Large intestine (tissue), 3 donors: Measurements from ENCODE around the gene NCS1. TPM values are rescaled to one million over a fixed set of nuclear protein-coding genes. Genes with fewer than 3 reads are reported as not detected.

Experiments
- DNase-seq, 2 donors: peaks; one replicate each; pipeline versions ENCODE4 v3.0.0 to v3.0.0-alpha.2; 2013
- H3K27ac ChIP-seq: one replicate; pipeline ENCODE4 v1.5.1; 2013; ENCODE audit warnings: low read length
- H3K27me3 ChIP-seq: 2 replicates; pipeline ENCODE4 v1.6.1; 2013; ENCODE audit warnings: low read length; ENCODE audit not compliant: control insufficient read depth, insufficient read depth
- H3K36me3 ChIP-seq: 2 replicates; pipeline ENCODE4 v1.6.1; 2013; ENCODE audit warnings: low read length; ENCODE audit not compliant: control insufficient read depth, insufficient read depth
- H3K4me1 ChIP-seq: one replicate; pipeline ENCODE4 v1.6.1; 2013; ENCODE audit warnings: low read length; ENCODE audit not compliant: control insufficient read depth, insufficient read depth
- H3K4me3 ChIP-seq: one replicate; pipeline ENCODE4 v1.5.1; 2013; ENCODE audit warnings: low read length
- H3K9me3 ChIP-seq: one replicate; pipeline ENCODE4 v1.6.1; 2013; ENCODE audit warnings: mild to moderate bottlenecking, low read depth, low read length, moderate library complexity; ENCODE audit not compliant: control insufficient read depth
- WGBS: methylation state at CpG from one replicate; pipeline ENCODE4 v1.1.5; 2013; ENCODE audit warnings: low lambda C conversion rate; ENCODE audit not compliant: insufficient coverage; 5-methylcytosine and 5-hydroxymethylcytosine counted together
- polyA plus RNA-seq: library from polyadenylated mRNA; unstranded; fragments of 120-200 nt; gene quantifications from one replicate; pipeline ENCODE4 v1.2.1, GENCODE V29; 2013

The NCS1 gene
- polyA plus RNA-seq, 1 donor = 14.7 TPM

DNA sequence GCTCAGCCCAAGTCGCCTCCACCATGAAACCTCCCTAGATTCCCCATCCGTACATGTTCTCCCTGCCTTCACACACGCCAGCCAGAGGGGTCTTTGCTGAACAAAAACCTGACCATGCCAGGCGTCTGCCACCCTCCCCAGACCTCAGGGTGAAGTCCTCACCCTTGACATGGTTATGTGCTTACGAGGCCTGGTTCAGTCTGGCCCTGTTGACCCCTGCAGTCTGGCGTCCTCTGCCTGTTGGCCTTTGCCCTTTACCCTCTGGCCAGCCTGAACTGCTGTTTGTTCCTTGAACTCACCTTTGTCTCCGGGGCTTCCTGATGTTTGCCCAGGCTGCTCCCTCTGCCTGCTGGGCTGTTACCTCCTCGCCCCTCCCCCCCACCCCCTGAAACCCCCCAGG, 29.8 kb downstream of the NCS1 start:
- H3K27ac ChIP-seq = no peak overlapping the region
- peaks cover 2% of the 10 kb centered on the region for H3K4me1 ChIP-seq
- no peak for DNase-seq
- H3K36me3 ChIP-seq = no peaks in the 10 kb centered on the region
- WGBS = no CpG with 5 or more reads among the region's 8 CpGs
- no peaks in the 10 kb centered on the region for H3K27me3 ChIP-seq
- no peaks in the 10 kb centered on the region for H3K9me3 ChIP-seq
- no peak overlapping the region for H3K4me3 ChIP-seq

DNA sequence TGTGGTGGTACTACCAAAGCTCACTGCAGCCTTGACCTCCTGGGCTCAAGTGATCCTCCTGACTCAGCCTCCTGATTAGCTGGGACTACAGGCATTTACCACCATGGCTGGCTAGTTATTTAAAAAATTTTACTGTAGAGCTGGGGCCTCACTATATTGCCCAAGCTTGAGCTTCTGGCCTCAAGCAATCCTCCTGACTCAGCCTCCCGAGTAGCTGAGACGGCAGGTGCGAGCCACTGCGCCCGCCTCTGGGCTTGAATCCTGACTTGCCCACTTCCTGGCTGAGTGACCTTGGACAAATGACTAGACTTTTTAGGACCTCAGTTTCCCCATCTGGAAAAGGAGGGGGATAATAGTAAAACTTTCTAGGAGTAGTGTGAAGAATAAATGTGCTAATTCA, 32.1 kb downstream of the NCS1 start:
- WGBS = 100% methylated on average over 2 of the region's 5 CpGs
- Histone ChIP-seq H3K27ac (no peak overlapping the region), H3K9me3 (no peaks in the 10 kb centered on the region)

DNA sequence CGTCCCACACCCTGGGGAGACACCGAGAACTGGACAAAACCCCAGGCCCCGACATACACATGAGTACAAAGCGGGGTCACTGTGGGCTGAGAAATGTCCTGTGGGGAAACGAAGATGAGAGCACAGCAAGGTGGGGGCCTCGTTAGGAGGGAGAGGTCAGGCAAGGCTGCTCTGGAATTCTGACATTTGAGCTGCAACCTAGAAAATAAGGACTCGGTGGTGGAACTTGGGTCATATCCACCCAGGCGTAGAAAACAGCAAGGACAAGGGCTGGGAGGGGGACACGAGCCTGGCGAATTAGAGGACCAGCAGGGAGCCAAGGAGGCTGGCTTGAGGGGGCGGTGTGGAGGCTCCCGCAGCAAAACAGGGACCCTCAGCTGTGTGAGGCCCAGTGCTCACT, 32.8 kb downstream of the NCS1 start:
- no peak overlapping the region for H3K27ac ChIP-seq
- H3K27me3 ChIP-seq = no peaks in the 10 kb centered on the region
- no peak for DNase-seq
- H3K4me3 ChIP-seq = no peak overlapping the region
- no peaks in the 10 kb centered on the region for H3K36me3 ChIP-seq
- WGBS = no CpG with 5 or more reads among the region's 12 CpGs
- H3K4me1 ChIP-seq = no peaks in the 10 kb centered on the region
- no peaks in the 10 kb centered on the region for H3K9me3 ChIP-seq

More for the DNA sequence above, 32.1 kb downstream of the NCS1 start:
- Histone ChIP-seq H3K4me1 (peaks cover 1% of the 10 kb centered on the region), H3K4me3 (no peak overlapping the region), H3K27me3 (no peaks in the 10 kb centered on the region), H3K36me3 (no peaks in the 10 kb centered on the region)
- DNase-seq = no peak

DNA sequence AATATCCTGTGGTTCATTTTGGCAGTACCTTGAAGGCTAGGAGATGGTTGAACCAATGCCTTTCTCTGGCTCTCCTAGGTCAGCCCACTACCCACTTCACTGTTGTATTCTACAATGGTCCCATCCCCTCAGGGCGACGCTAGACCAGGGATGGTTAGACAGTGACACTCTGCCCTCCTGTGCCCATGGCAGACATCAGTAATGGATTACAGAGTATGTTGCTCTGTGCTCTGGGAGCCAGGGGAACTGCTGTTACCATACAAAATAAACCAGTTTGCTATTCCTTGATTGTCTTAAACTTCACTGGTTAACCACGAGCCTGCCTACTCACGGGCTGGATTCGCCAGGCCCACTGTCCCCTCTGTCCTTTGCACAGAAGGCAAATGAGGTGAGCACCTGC, 33.7 kb downstream of the NCS1 start:
- H3K4me3 ChIP-seq = no peak overlapping the region
- no peak for DNase-seq
- H3K27me3 ChIP-seq = no peaks in the 10 kb centered on the region
- no peaks in the 10 kb centered on the region for H3K36me3 ChIP-seq
- H3K4me1 ChIP-seq = no peaks in the 10 kb centered on the region
- H3K9me3 ChIP-seq = no peaks in the 10 kb centered on the region
- no peak overlapping the region for H3K27ac ChIP-seq
- 100% methylated on average over 3 of the region's 5 CpGs for WGBS

DNA sequence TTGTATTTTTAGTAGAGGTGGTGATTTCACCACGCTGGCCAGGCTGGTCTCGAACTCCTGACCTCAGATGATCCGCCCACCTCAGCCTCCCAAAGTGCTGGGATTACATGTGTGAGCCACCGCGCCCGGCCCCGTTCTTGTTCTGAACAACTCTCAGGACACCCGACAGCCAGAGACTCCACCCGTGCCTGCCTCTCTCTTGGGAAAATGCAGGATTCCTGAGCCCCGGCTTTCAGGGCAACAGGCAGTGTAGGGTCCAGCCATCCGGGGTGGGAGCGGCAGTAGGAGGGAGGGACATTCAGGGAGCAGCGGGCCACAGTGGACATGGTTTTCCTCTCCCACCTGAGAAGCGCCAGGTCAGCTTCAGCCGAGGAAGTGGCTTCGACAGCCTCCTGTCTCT, 34.4 kb downstream of the NCS1 start:
- Histone ChIP-seq H3K27ac (no peak overlapping the region), H3K4me3 (no peak overlapping the region), H3K9me3 (no peaks in the 10 kb centered on the region), H3K4me1 (no peaks in the 10 kb centered on the region), H3K27me3 (no peaks in the 10 kb centered on the region), H3K36me3 (no peaks in the 10 kb centered on the region)
- DNase-seq = no peak
- no CpG with 5 or more reads among the region's 16 CpGs for WGBS

DNA sequence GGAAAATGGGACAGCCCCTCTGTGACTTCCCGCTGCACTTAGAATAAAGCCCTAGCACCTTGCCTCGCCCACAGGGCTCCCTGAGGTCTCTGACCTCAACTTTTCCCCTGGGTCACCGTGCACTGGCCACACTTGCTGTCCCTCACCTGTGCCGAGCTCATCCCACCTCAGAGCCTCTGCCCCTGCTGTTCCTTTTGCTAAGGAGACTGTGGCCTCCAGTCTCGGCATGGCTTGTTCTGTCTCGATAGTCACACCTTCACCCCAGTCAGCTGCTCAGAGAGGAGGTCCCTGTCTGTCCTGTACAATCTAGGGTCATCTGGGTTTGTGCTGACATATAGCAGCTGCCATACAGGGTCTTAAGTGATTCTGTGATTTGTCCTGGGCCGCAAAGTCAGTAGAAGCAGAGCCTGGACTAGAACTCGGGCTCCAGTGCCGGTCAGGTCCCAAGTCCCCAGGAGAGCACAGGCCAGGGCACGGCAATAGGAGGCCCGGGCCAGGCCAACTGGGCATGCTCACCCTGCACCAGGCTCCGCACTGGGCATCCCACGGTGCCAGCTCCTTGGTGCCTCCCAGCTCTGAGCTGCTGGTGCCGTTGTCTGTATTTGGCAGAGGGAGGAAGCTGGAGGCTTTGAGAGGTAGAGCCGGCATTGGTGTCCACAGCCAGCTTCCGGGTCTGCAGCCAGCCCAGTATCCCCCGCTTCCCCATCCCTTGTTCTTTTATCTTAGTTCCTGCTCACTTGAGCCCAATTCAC, 35.2 kb downstream of the NCS1 start:
- H3K27ac ChIP-seq = no peak overlapping the region
- no peaks in the 10 kb centered on the region for H3K36me3 ChIP-seq
- 20% methylated on average over 1 of the region's 17 CpGs for WGBS

DNA sequence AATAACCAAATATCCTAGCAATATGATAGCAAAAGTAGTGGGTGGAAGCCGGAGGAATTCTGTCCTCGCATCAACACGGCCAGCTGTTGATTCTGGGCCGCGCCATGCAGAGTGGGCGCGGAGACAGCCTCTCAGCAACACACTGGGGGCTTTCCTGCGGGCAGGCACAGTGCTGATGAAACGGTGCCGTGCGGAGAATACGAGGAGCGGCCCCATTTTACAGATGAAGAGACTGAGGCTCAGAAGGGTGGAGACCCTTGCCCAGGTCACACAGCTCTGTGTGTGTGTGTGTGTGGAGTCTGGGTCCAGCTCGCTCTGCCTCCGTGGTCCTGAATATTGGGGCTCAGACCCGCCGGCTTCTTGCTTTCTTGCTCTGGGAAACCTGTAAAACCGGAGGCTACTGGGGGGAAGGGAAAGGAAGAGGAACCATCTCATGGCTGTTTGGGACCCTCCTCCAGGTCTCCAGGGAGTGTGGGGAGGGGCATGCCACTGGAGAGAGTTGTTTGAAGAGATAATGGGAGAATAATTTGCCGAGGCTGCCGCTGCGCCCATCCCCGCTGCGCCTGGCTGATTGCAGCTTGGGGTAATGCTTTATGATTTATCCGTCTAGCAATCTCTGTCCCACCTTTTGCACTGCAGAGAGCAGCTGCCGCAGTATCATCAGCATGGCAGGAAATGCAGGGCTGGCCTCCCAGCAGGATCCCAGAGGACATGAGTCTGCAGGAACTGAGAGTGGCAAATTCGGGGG, 36.6 kb downstream of the NCS1 start:
- H3K36me3 ChIP-seq = no peaks in the 10 kb centered on the region
- no peak for DNase-seq
- H3K27ac ChIP-seq = no peak overlapping the region
- no peak overlapping the region for H3K4me3 ChIP-seq
- no peaks in the 10 kb centered on the region for H3K27me3 ChIP-seq
- no peaks in the 10 kb centered on the region for H3K4me1 ChIP-seq
- WGBS = no CpG with 5 or more reads among the region's 26 CpGs
- H3K9me3 ChIP-seq = no peaks in the 10 kb centered on the region

More for the DNA sequence above, 35.2 kb downstream of the NCS1 start:
- DNase-seq = no peak
- no peak overlapping the region for H3K4me3 ChIP-seq
- no peaks in the 10 kb centered on the region for H3K9me3 ChIP-seq
- no peaks in the 10 kb centered on the region for H3K27me3 ChIP-seq
- H3K4me1 ChIP-seq = no peaks in the 10 kb centered on the region

DNA sequence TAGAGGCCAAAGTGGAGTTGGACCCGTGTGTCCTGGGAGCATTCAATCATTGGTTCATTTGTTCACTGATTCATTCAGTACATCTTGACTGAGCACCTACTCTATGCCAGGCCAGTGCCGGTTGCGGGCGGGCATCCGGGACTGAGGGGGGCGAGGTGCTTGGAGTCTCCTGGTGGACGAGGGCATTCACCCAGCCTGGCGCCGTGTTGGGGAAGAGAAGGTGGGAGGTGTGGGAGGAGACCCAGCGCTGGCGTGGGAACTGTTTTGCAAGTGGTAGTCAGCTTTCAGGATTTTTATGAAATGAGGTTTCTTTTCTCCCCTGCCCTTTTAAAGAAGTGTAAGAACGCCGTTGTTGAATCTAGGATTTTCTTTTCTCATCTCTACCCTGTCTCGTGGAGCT, 37.2 kb downstream of the NCS1 start:
- peaks cover 2% of the 10 kb centered on the region for H3K4me1 ChIP-seq
- no peaks in the 10 kb centered on the region for H3K36me3 ChIP-seq
- DNase-seq = no peak
- 53% methylated on average over 3 of the region's 14 CpGs for WGBS
- H3K4me3 ChIP-seq = no peak overlapping the region
- no peaks in the 10 kb centered on the region for H3K27me3 ChIP-seq
- H3K9me3 ChIP-seq = no peaks in the 10 kb centered on the region
- H3K27ac ChIP-seq = no peak overlapping the region

DNA sequence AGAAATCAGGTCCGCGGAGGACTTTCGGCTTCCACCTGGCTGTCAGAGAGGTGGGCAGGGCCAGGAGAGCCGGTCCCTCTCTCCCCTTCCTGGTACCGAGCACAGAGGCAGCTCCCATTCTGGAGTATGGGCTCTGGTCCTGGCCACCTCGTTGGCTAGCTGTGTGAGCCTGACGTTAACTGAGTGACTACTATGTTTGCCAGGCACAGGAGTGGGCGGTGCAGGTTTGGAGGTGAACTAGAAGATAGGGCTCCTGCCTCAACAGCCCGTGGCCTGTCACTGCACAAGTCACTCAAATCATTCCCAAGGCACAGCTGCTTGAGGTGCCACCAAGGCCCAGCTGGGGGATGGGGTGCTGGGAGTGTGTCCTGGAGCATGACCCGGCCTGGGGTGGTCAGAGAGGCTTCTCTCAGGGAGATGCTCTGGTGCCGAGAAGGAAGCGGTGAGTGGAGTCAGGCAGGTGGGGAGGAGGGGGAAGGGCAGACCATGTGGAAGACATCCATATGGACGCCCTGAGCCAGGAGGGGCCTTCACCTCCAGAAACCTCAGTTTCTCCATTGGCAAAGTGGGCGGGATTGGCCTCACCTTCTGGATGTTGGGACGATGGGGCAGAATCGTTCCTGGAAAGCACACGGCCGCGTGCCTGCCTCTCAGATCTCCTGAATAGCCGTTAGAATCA, 39.5 kb downstream of the NCS1 start:
- no peaks in the 10 kb centered on the region for H3K36me3 ChIP-seq
- no peak for DNase-seq
- H3K27ac ChIP-seq = no peak overlapping the region
- H3K27me3 ChIP-seq = no peaks in the 10 kb centered on the region
- no CpG with 5 or more reads among the region's 20 CpGs for WGBS
- no peaks in the 10 kb centered on the region for H3K9me3 ChIP-seq
- peaks cover 5% of the 10 kb centered on the region for H3K4me1 ChIP-seq
- no peak overlapping the region for H3K4me3 ChIP-seq

DNA sequence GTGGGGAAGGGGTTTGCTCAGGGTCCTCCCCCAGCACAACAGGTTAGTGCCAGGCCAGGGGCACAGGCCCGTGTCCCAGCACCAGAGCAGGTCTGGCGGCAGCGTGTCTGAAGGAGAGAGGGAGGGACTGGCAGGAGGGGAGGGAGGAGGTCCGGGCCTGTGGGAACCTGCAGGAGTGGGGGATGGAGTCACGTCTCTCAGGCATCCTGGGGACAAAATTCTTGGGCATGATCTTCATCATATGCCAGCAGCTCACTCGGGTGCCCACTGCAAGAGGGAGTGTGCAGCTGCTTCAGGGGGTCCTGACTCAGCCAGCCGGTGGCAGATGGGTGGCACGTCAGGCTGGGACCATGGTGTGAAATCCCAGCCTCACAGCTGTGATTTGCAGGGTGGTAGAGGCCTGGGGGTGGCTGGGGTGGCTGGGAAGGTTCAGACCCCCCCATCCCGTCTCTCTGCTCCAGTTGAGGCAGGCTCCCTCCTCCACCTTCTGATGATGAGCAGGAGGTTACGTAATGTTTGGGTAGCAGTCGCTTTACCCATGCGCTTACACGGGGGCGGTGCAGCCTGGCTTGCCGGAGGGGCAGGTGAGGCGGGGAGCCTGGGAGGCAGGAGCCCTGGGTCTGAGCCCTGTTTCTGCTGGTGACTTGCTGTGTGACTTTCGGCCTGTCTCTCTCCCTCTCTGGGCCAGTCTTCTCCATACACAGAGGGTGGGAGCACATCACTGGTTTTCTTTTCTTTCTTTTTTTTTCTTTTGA, 40.5 kb downstream of the NCS1 start:
- no peak overlapping the region for H3K27ac ChIP-seq
- peaks cover 5% of the 10 kb centered on the region for H3K4me1 ChIP-seq
- H3K4me3 ChIP-seq = no peak overlapping the region
- DNase-seq = no peak
- no peaks in the 10 kb centered on the region for H3K9me3 ChIP-seq
- no peaks in the 10 kb centered on the region for H3K36me3 ChIP-seq
- H3K27me3 ChIP-seq = no peaks in the 10 kb centered on the region
- 100% methylated on average over 1 of the region's 17 CpGs for WGBS
